Stimulated activated CD8-positive, alpha-beta memory T cell treated with anti-CD3 and anti-CD28 coated beads, Interleukin-7, amount 100 ng/mL, for 4 hours (primary cell): ENCODE measurements around the gene ERICH2.

Source experiments
- DNase-seq, 2 donors: peaks; one replicate each; pipeline ENCODE4 v3.0.0-alpha.2; 2020; ENCODE audit warnings: low read depth in 2 of 2

ERICH2 gene

GRCh38 chr2:170842785-170843184 is 72.6 kb downstream of the ERICH2 start:
- no peak for DNase-seq

- no peak for DNase-seq
These were observed 73.5 kb downstream of the ERICH2 start for GRCh38 chr2:170843656-170844055.

GRCh38 chr2:170845343-170845742 is 75.2 kb downstream of the ERICH2 start:
- no peak for DNase-seq

- no peak for DNase-seq
These were observed 76.1 kb downstream of the ERICH2 start for GRCh38 chr2:170846314-170846713.

GRCh38 chr2:170847716-170848115 is 77.5 kb downstream of the ERICH2 start:
- no peak for DNase-seq
